GM18519 (cell line): ENCODE data around the gene GPR149.
"Not testable (repeated sequence)": the region's sequence is repeated elsewhere in the genome, so short reads cannot be mapped to it uniquely, and the experiment has no call there.

Source experiments
- ATAC-seq: cut with Tn5 transposase; IDR thresholded peaks from one replicate; pipeline ENCODE4 v1.9.1; 2021; ENCODE audit warnings: mild to moderate bottlenecking, moderate library complexity; ENCODE audit not compliant: unreplicated experiment, low FRiP score

GPR149 gene, protein sequence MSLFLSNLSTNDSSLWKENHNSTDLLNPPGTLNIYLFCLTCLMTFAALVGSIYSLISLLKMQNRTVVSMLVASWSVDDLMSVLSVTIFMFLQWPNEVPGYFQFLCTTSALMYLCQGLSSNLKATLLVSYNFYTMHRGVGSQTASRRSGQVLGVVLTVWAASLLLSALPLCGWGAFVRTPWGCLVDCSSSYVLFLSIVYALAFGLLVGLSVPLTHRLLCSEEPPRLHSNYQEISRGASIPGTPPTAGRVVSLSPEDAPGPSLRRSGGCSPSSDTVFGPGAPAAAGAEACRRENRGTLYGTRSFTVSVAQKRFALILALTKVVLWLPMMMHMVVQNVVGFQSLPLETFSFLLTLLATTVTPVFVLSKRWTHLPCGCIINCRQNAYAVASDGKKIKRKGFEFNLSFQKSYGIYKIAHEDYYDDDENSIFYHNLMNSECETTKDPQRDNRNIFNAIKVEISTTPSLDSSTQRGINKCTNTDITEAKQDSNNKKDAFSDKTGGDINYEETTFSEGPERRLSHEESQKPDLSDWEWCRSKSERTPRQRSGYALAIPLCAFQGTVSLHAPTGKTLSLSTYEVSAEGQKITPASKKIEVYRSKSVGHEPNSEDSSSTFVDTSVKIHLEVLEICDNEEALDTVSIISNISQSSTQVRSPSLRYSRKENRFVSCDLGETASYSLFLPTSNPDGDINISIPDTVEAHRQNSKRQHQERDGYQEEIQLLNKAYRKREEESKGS

DNA sequence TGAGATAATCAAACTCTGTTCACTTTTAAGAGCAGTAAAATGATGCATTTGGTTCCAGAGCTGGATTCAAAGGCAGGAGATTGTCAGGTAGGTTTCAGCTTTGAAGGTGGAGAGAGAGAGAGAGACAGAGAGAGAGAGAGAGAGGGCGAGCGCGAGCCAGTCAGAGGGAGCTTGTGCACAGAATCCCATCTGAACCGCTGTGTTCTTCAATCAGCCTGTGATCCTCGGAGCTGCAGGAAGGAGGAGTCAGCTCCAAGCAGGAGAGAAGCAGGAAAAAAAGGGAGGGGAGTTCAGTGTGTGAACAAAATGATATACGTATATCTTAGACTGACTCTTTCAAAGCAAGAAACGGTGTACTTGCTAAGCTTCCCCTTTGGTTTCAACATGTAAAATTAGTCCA is at the start of gene GPR149:
Gene GPR149 (minus strand): TSS at position 177 of the 400 bp plus-strand sequence. CDS start 575 bp downstream, outside the sequence.
- ATAC-seq, result no peak

DNA sequence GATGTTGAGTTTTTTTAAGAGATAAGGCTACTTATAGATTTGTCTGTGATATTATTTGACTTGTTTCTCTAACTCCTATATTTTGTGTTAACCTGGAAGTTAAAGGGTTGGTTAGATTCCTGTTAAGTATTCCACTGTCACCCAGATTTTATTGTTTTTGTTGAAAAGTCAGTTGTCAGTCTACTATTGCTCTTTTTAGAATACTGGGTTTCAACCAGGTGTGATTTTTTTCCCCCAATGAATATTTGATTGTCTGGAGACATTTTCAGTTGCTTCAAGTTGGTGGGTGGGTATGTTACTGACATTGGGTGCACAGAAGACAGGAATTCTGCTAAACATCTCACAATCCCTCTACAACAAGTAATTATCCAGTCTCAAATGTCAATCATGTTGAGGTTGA is 43.8 kb upstream of the GPR149 start:
- ATAC-seq, result no peak

DNA sequence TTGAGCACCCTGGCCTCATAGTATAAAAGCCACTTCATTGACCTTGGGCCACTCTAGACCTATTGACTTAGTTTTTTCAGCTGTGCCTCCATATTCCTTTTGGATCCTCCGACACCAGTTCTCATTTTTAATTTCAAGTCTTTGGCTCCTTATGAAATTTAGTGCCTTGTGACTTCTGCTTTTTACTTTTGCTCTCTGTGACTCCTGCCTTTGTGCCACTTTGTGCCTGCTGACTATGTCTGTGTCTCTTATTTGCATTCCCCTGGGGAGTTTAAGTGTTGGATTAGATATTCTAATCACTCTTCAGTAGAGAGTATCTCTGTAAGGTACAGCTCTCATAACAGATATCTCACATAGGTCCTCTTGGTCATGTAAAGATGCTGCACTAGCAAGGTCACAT is 39.6 kb upstream of the GPR149 start:
- no peak for ATAC-seq

DNA sequence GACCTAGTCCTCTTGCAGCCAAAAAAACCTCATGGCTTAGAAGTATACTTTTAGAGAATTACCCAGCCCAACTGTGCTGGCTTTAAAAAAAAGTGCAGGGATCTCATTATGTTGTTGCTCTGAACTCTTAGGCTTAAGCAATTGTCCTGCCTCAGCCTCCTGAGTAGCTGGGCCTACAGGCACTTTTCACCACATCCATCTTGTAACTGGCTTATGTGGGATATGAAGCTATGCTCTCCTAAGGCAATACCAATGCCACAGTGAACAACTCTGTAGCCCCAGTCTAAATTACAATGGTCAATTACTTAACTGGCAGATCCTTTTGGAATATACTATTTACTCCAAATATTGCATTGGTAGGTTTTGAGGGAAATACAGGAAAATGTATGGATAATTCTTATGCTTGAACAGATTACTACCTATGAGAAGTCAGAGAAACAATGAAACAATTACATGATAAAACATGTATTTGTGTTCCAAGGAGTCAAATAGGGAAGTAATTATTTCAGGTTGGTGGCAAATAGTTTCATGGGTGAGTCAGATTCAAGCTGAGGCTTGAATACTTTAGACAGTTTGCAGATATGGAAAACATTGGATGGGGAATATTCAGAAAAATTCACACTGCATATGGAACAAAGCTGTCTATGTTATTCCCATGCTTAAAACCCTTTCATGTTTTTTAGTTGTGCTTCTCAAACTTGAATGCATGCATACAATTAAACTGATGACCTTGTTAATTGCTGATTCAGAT is 34.6 kb upstream of the GPR149 start:
- ATAC-seq, result no peak

DNA sequence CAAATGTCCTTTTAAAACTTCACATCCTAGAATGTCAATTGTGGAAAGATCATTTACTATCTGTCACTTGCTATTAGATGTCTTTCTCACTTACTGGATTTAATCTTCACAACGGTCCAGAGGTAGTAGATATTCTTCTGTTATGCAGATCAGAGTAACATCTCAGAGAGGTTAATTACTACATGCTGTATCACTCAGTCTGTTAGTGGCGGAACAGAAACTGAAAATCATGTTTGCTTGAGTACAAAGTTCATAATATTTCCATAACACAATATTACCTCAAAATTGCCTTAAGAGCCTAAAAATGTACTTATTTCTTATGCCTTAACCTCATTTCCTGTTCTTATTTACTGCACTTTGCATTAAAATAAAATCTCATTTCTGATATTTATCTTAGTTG is 28.6 kb upstream of the GPR149 start:
- no peak for ATAC-seq

DNA sequence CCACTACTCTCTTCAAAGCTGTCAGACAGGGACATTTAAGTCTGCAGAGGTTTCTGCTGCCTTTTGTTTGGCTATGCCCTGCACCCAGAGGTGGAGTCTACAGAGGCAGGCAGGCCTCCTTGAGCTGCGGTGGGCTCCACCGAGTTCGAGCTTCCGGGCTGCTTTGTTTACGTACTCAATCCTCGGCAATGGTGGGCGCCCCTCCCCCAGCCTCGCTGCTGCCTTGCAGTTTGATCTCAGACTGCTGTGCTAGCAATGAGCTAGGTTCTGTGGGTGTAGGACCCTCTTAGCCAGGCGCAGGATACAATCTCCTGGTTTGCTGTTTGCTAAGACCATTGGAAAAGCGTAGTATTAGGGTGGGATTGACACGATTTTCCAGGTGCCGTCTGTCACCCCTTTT is 9.1 kb upstream of the GPR149 start:
- ATAC-seq, result not testable (repeated sequence)

DNA sequence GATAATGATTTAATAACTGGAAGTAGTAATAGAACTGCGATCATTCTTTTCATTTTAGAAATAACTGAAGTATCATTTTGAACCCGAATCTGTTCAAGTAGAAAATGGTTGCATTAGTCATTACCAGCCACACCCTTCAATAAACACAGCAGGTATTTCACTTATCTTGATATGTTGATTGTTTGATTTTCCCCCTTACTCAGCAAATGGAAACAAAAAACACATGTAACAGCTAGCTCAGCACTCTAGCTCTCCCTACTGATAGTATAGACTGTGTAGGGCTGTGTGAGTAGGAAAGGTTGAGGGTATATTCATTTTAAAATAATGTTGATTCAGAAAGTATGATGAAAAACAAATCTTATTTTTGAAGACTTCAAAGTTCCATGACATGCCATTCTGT is 1.1 kb upstream of the GPR149 start:
- no peak for ATAC-seq

DNA sequence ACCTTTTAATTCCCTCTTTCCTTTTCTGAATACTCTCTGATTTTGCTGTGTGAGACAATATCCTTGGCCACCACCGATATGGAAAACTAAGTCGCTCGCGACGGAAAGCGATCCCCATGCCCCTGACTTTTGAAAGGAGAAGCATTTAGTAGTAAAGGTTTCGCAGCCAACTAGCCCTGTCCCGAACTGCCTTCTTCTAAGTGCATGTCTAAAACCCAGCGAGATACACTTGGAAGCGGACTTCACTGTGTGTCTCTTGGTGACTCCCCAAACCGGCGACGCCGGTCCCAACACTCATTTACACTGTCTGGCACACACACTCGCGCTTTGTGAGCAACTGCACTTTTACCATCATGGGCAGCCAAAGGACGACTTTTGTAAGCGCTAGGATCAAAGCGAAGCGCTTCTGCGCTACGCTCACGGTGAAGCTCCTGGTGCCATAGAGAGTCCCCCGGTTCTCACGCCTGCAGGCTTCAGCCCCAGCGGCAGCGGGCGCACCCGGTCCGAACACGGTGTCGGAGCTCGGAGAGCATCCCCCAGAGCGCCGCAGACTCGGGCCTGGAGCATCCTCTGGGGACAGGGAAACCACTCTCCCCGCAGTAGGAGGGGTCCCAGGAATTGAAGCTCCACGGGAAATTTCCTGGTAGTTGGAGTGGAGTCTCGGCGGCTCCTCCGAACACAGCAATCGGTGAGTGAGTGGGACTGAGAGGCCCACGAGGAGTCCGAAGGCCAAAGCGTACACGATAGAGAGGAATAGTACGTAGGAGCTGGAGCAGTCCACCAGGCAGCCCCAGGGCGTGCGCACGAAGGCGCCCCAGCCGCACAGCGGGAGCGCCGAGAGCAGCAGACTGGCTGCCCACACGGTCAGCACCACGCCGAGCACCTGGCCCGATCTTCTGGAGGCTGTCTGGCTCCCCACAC is 1.4 kb downstream of the GPR149 start:
- ATAC-seq, result no peak

DNA sequence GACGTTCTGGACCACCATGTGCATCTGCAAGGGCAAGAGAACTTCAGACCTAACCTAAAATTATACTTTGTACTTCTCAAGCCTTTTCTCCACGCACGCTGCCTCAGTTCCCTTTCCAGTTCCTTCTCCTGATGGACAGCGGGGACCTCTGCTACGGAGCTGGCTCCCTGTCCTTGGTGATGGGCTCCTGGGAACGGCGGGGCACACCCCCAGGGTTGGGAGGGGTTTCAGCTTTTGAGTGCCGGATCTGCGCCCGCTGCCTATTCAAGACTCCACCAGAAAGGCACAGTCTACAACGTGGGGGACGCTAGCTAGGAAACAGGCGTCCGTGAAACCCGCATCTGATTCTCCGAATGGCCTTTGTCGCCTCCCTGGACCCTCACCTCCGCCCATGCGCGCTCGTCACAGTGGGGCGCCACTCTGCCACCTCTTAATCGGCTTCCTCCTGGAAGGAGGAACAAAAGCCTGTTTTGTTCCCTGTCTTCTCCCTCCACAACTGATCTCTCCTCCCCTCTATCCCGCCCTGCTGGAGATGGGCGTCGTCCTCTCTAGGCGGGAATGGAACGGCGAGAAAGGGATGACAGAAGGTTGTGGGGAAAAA is 2.2 kb downstream of the GPR149 start:
- ATAC-seq, result no peak

DNA sequence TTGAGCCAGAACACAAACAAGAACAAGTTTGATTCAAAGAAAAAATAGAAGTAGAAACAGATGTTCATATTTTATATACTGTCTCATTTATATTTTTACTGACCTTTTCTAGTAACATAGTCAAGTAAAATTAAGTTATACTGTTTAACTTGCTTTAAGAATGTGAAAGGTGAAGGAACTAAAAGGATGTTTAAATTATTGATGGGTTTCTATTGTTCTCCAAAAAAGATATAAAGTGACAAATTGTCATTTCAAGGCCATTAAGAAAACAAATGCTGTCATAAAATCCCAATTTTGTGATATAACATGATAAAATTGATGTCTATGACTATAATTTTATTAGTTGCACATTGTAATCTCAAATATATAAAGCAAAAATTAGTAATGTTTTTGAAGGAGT is 7.3 kb downstream of the GPR149 start:
- ATAC-seq, result no peak

DNA sequence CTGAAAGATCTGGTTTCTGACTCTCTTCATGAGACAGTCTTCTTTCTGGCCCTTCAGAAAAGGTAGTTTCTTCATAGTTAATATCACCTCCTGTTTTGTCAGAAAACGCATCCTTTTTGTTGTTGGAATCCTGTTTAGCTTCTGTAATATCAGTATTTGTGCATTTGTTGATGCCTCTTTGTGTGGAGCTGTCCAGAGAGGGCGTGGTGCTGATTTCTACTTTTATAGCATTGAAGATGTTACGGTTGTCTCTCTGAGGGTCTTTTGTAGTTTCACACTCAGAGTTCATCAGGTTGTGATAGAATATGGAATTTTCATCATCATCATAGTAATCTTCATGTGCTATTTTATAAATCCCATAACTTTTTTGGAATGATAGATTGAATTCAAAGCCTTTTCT is 8.9 kb downstream of the GPR149 start:
- ATAC-seq, result no peak

DNA sequence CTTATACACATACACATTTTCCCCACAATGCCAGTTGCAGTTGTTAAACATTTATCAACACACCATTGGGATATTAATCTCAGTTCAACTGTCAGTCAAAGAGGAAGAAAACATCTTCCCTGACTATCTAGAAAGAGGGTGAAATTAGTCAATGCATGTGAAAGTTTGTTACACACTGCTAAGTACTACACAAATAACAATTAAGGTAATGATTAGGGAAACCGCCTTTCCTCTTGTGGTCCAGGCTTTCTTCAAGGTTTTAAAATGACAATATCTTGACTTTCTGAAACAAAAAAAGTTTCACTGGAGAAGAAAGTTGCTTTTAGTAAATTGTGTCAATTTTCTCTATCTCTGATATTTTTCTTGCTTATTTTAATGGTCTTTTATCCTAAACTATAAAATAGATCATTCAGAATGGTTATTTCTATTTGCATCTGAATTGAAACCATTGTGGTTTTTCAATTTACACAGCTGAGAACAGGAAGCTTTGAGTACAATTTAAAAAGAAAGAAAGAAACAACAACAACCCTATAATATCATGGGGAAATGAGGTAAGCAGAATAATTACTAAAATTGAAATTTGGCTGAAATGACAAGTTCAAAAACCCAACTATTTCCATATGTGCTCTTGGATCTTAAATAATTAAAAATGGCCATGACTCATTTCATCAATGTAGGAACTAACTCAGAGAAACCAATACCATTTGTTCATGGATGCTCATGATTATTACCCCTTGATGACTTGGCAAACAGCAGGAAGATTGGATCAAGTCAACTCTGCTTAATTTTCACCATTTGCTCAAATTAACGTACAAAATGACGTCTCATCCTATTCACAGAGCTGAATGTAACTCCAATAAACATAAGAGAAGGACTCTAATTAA is 31.7 kb downstream of the GPR149 start:
- peak; percentile 98 for ATAC-seq

DNA sequence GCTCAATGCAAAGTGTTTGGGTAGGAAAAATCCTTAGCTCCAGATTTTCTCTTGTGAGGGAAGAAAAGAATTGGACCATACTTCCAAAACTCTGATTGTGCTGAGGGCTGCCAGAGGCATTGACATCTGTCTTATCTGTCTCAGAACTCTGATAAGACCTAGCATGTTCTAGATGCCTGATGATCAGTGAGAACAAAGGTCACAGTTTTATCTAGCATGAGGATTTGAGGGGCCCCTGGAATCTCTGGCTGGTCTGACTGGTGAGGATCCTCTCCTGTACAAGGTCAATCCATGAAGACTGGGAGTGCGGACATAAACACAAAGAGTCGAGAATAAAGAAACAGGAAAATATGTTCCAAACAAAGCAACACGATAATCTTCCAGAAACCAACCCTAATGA is 40.1 kb downstream of the GPR149 start:
- no peak for ATAC-seq

DNA sequence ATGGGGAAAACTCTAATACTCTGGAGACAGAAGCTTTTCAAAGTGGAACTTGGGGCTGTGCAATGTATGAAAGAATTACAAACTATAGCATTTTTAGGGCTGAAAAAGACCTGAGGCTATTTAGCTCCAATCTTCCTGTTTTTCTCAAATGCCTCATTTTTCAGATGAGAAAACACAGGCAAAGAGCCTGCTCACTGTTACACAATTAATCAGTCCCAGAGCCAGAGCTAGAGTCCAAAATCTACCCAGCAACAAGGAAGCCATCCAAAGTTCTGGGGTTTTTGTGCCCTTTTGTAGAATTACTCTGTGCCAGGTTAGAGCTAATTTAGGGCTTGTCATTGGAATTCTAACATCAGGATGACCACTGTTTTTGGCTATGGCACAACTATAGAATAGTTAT is 45.5 kb downstream of the GPR149 start:
- ATAC-seq, result no peak

DNA sequence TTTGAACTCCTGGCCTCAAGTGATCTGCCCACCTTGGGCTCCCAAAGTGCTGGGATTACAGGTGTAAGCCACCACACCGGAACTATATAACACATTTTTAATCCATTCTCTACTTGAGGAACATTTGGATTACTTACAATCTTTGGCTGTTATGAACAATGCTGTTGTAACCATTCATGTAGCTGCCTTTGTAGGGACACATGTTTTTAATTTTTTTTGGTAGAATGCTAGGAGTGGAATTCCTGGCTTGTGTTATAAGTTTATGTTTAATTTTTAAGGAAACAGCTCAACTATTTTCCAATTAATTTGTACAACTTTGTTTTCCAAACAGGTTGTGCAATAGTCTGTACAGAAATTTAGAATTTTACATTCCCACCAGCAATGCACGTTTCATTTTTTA is 51.7 kb downstream of the GPR149 start:
- no peak for ATAC-seq

DNA sequence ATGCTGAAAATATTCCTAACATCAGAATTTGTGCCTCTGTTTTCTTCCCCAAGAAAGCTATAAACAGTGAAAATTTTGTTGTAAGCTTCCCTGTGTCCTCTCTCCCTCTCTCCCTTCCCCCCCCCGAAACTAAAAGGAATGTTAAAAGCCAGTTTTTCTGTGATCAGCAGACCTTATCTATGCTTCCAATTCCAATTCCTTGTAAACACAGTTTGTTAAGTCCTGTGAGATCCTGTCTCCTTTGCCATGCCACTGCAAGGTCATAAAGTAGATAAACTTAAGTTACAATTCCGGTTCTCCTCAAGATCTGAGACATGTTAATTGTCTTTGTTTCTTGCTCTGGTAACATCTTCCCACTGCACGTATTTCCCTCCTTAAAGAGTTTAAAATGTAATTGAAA is 62.8 kb downstream of the GPR149 start:
- ATAC-seq, result no peak

DNA sequence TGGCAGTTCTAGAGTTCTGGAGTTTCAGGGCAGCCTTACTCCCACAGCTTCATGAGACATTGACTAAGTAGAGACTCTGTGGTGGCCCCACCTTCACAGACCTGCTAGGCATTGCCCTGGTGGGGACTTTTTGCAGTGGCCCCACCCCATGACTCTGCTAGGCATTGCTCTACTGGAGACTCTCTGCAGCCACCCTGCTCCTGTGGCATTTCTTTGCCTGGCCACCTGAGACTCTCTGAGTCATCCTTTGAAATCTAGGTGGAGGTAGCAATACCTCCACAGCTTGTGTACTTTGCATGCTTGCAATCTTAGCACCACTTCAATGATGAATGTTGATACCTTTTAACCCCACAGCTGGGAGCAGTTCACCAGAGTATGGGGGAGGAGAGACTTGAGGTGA is 65.1 kb downstream of the GPR149 start:
- no peak for ATAC-seq

DNA sequence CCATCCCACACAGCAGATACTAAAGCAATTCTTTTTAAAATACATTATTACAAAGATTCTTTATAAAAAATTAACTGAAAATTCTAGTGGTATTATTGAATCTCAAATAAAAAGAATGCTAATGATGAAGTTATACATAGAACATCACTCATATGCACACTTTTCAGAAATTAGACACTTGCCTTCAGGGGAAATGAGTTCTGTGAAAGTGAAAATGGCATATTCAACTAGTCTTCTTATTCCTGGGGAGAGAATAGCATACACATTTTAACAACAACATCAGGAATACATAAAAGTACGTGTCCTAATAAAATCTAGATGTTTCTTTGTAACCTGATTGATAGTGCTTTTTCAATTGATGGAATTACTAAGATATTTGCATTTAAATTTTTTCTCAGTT is 68.9 kb downstream of the GPR149 start:
- no peak for ATAC-seq

DNA sequence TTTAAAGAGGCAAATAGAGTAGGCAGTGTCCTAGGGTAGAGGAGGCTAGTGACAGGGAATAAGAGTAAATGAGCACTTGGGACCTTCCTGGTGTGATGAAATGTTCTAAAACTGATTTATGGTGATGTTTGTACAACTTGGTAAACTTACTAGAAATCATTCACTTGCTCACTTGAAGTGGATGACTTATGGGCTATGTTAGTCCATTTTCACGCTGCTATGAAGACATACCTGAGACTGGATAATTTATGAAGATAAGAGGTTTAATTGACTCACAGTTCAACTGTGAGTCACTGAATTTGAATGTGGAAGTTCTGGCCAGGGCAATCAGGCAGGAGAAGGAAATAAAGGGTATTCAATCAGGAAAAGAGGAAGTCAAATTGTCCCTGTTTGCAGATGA is 74.0 kb downstream of the GPR149 start:
- no peak for ATAC-seq
